HepG2 (cell line): ENCODE measurements around the gene INO80B. TPM values are rescaled to one million over a fixed set of nuclear protein-coding genes. Genes with fewer than 3 reads are reported as not detected.
A peak's percentile ranks its signal among the peaks of the same experiment; 100 is the strongest.

Experiments used
- ADNP ChIP-seq: sonication (generic); formaldehyde crosslinking; IDR thresholded peaks from 2 replicates; pipeline ENCODE4 v1.4.0; 2020; ENCODE audit warnings: missing genetic modification reagents
- KLF12 ChIP-seq: sonication (generic); formaldehyde crosslinking; IDR thresholded peaks from 2 replicates; pipeline ENCODE4 v1.4.0; 2020; ENCODE audit warnings: missing genetic modification reagents, borderline replicate concordance
- MZF1 ChIP-seq: sonication (generic); formaldehyde crosslinking; IDR thresholded peaks from 2 replicates; pipeline ENCODE4 v1.8.1; 2023; ENCODE audit warnings: mild to moderate bottlenecking, missing genetic modification reagents, borderline replicate concordance
- NFATC3 ChIP-seq: sonication (generic); formaldehyde crosslinking; IDR thresholded peaks from 2 replicates; pipeline ENCODE4 v1.5.1; 2020; ENCODE audit warnings: mild to moderate bottlenecking, missing genetic modification reagents
- NFKBIZ ChIP-seq: IDR thresholded peaks from 2 replicates; pipeline ENCODE4 v1.6.1; 2018; ENCODE audit warnings: missing genetic modification reagents, missing compliant biosample characterization
- NPAS2 ChIP-seq: sonication (generic); formaldehyde crosslinking; IDR thresholded peaks from 2 replicates; pipeline ENCODE4 v1.8.0; 2022; ENCODE audit warnings: mild to moderate bottlenecking, missing genetic modification reagents, borderline replicate concordance
- ZBTB3 ChIP-seq: sonication (generic); formaldehyde crosslinking; IDR thresholded peaks from 2 replicates; pipeline ENCODE4 v1.4.0; 2020; ENCODE audit warnings: low read depth, mild to moderate bottlenecking, moderate library complexity, missing genetic modification reagents, borderline replicate concordance
- ZFP36L2 ChIP-seq: sonication (generic); formaldehyde crosslinking; IDR thresholded peaks from 2 replicates; pipeline ENCODE4 v1.4.0; 2020; ENCODE audit warnings: missing genetic modification reagents
- ZFX ChIP-seq: sonication (generic); formaldehyde crosslinking; IDR thresholded peaks from 2 replicates; pipeline ENCODE4 v1.4.0; 2020; ENCODE audit warnings: mild to moderate bottlenecking, low read depth, missing genetic modification reagents, moderate library complexity
- ZNF292 ChIP-seq: sonication (generic); formaldehyde crosslinking; IDR thresholded peaks from 2 replicates; pipeline ENCODE4 v1.8.1; 2022; ENCODE audit warnings: mild to moderate bottlenecking, low read depth, missing genetic modification reagents, borderline replicate concordance
- ZNF343 ChIP-seq: sonication (generic); formaldehyde crosslinking; IDR thresholded peaks from 2 replicates; pipeline ENCODE4 v1.4.0; 2020; ENCODE audit warnings: mild to moderate bottlenecking, missing genetic modification reagents
- ZNF430 ChIP-seq: sonication (generic); formaldehyde crosslinking; IDR thresholded peaks from 2 replicates; pipeline ENCODE4 v1.9.0; 2021; ENCODE audit warnings: mild to moderate bottlenecking, missing genetic modification reagents
- ZNF562 ChIP-seq: sonication (generic); formaldehyde crosslinking; IDR thresholded peaks from 2 replicates; pipeline ENCODE4 v1.8.0; 2022; ENCODE audit warnings: missing genetic modification reagents, borderline replicate concordance
- ZNF570 ChIP-seq: sonication (generic); formaldehyde crosslinking; IDR thresholded peaks from 2 replicates; pipeline ENCODE4 v1.4.0; 2020; ENCODE audit warnings: mild to moderate bottlenecking, missing genetic modification reagents, borderline replicate concordance
- ZNF839 ChIP-seq: sonication (generic); formaldehyde crosslinking; IDR thresholded peaks from 2 replicates; pipeline ENCODE4 v1.4.0; 2020; ENCODE audit warnings: missing genetic modification reagents, mild to moderate bottlenecking, borderline replicate concordance
- polyA plus RNA-seq, 8 experiments: library from polyadenylated mRNA; depleted of rRNA in 3 of 8; stranded (reverse) in 7 of 8; unstranded in 1 of 8; fragments of >200 nt; fragmentation: Illumina TruSeq in 4 of 8; extraction: Trizol in 4 of 8; gene quantifications; 2 replicates each; pipeline versions ENCODE4 v1.2.1 to v1.2.3, GENCODE V29; 2011 to 2016; ENCODE audit warnings: low read depth in 4 of 8, missing spikeins in 1 of 8, mixed read lengths in 1 of 8; ENCODE audit not compliant: insufficient read depth in 1 of 8
- total RNA-seq, 5 experiments: library from RNA; depleted of rRNA; stranded (reverse); fragments of >200 nt; fragmentation: Illumina TruSeq; extraction: Trizol; gene quantifications; 2 replicates each; pipeline ENCODE4 v1.2.3, GENCODE V29; 2016; ENCODE audit warnings: low read depth in 1 of 5
- TF ChIP-seq, protein P1 (sequence below): sonication (generic); formaldehyde crosslinking; IDR thresholded peaks from 2 replicates; pipeline ENCODE4 v1.4.0; 2020; ENCODE audit warnings: missing genetic modification reagents
- TF ChIP-seq, protein P2 (sequence below): sonication (generic); formaldehyde crosslinking; IDR thresholded peaks from 2 replicates; pipeline ENCODE4 v1.5.1; 2020; ENCODE audit warnings: mild to moderate bottlenecking, missing genetic modification reagents, borderline replicate concordance
- TF ChIP-seq, protein P3 (sequence below): sonication (generic); formaldehyde crosslinking; IDR thresholded peaks from 2 replicates; pipeline ENCODE4 v1.9.0; 2021; ENCODE audit warnings: missing genetic modification reagents, borderline replicate concordance
- TF ChIP-seq, protein P4 (sequence below): sonication (generic); formaldehyde crosslinking; IDR thresholded peaks from 2 replicates; pipeline ENCODE4 v1.8.0; 2022; ENCODE audit warnings: mild to moderate bottlenecking, missing genetic modification reagents, moderate library complexity
- TF ChIP-seq, protein P5 (sequence below): sonication (generic); formaldehyde crosslinking; IDR thresholded peaks from 2 replicates; pipeline ENCODE4 v1.5.1; 2020; ENCODE audit warnings: missing genetic modification reagents, mild to moderate bottlenecking, borderline replicate concordance

INO80B gene
- total and polyA plus RNA-seq, 2 of the 13 experiments (the other 11 are each of a cell fraction or from before 2014, with no cell fraction given), result 6.2 to 14.5 TPM

DNA sequence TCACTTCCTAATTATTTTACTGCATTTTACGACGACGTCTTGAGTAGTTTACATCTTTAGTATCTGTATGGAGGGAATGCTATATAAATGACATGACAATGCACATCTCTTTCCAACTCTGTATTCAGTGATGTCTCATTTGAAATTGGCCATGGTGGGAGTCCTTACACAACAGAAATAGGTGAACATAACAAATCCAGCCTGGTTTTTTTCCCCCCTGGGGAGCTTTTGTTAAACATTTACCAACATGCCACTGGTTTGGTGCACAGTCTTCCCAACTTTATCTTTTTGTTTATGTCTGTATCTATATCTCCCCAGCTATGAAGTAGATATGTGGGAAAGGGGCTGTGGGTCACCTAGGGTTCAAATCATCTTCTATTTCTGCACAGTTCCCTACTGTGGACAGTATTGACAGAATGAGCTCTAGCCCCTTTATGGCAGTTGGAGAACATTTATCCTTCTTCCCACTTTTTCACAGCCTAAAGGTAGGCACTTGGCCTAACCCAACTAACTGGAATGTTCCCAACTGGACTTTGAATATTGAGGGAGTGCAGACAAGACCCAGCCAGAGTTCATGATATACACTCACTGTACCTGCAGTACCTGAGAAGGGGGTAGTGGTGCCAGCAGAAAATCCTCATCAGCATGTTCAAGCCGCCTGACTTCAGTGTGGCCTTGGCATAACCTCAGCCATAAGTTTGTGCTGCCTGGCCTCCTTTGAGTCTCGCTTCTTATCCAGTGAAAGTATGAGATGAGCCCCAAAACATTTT, 7.5 kb upstream of the INO80B start (continued):
- TF ChIP-seq, protein P1, sequence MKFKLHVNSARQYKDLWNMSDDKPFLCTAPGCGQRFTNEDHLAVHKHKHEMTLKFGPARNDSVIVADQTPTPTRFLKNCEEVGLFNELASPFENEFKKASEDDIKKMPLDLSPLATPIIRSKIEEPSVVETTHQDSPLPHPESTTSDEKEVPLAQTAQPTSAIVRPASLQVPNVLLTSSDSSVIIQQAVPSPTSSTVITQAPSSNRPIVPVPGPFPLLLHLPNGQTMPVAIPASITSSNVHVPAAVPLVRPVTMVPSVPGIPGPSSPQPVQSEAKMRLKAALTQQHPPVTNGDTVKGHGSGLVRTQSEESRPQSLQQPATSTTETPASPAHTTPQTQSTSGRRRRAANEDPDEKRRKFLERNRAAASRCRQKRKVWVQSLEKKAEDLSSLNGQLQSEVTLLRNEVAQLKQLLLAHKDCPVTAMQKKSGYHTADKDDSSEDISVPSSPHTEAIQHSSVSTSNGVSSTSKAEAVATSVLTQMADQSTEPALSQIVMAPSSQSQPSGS (CRISPR knock-in tag), result 0 out of 2 replicates have a peak, but pooled peaks have one; percentile 61
- TF ChIP-seq ZBTB3 (CRISPR knock-in tag) (no peak), ZNF839 (CRISPR knock-in tag) (no peak), ZNF292 (CRISPR knock-in tag) (no peak; the same call in 1 of the 2 replicates), ZFP36L2 (CRISPR knock-in tag) (no peak; the same call in 1 of the 2 replicates), MZF1 (CRISPR knock-in tag) (no peak), ZNF562 (CRISPR knock-in tag) (no peak), ADNP (CRISPR knock-in tag) (no peak), NPAS2 (CRISPR knock-in tag) (no peak), ZNF430 (0 out of 2 replicates have a peak, but pooled peaks have one; percentile 22), ZFX (CRISPR knock-in tag) (peak; percentile 64), NFATC3 (no peak), ZNF570 (no peak), NFKBIZ (no peak), ZNF343 (CRISPR knock-in tag) (no peak), KLF12 (CRISPR knock-in tag) (no peak)
- TF ChIP-seq, protein P2, sequence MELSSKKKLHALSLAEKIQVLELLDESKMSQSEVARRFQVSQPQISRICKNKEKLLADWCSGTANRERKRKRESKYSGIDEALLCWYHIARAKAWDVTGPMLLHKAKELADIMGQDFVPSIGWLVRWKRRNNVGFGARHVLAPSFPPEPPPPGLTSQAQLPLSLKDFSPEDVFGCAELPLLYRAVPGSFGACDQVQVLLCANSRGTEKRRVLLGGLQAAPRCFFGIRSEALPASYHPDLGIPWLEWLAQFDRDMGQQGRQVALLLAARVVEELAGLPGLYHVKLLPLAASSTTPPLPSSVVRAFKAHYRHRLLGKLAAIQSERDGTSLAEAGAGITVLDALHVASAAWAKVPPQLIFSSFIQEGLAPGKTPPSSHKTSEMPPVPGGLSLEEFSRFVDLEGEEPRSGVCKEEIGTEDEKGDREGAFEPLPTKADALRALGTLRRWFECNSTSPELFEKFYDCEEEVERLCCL (CRISPR knock-in tag), result no peak; the same call in 1 of the 2 replicates
- TF ChIP-seq, protein P3, sequence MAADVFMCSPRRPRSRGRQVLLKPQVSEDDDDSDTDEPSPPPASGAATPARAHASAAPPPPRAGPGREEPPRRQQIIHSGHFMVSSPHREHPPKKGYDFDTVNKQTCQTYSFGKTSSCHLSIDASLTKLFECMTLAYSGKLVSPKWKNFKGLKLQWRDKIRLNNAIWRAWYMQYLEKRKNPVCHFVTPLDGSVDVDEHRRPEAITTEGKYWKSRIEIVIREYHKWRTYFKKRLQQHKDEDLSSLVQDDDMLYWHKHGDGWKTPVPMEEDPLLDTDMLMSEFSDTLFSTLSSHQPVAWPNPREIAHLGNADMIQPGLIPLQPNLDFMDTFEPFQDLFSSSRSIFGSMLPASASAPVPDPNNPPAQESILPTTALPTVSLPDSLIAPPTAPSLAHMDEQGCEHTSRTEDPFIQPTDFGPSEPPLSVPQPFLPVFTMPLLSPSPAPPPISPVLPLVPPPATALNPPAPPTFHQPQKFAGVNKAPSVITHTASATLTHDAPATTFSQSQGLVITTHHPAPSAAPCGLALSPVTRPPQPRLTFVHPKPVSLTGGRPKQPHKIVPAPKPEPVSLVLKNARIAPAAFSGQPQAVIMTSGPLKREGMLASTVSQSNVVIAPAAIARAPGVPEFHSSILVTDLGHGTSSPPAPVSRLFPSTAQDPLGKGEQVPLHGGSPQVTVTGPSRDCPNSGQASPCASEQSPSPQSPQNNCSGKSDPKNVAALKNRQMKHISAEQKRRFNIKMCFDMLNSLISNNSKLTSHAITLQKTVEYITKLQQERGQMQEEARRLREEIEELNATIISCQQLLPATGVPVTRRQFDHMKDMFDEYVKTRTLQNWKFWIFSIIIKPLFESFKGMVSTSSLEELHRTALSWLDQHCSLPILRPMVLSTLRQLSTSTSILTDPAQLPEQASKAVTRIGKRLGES (CRISPR knock-in tag), result no peak
- TF ChIP-seq, protein P4, sequence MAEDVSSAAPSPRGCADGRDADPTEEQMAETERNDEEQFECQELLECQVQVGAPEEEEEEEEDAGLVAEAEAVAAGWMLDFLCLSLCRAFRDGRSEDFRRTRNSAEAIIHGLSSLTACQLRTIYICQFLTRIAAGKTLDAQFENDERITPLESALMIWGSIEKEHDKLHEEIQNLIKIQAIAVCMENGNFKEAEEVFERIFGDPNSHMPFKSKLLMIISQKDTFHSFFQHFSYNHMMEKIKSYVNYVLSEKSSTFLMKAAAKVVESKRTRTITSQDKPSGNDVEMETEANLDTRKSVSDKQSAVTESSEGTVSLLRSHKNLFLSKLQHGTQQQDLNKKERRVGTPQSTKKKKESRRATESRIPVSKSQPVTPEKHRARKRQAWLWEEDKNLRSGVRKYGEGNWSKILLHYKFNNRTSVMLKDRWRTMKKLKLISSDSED (CRISPR knock-in tag), result no peak
- TF ChIP-seq, protein P5, sequence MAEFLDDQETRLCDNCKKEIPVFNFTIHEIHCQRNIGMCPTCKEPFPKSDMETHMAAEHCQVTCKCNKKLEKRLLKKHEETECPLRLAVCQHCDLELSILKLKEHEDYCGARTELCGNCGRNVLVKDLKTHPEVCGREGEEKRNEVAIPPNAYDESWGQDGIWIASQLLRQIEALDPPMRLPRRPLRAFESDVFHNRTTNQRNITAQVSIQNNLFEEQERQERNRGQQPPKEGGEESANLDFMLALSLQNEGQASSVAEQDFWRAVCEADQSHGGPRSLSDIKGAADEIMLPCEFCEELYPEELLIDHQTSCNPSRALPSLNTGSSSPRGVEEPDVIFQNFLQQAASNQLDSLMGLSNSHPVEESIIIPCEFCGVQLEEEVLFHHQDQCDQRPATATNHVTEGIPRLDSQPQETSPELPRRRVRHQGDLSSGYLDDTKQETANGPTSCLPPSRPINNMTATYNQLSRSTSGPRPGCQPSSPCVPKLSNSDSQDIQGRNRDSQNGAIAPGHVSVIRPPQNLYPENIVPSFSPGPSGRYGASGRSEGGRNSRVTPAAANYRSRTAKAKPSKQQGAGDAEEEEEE (CRISPR knock-in tag), result peak; percentile 60; the same call in 1 of the 2 replicates
